Endothelial cell of umbilical vein (primary cell): ENCODE data around the gene FBXO21. TPM values are rescaled to one million over a fixed set of nuclear protein-coding genes. Genes with fewer than 3 reads are reported as not detected.

Experiments used
- BruUV-seq: library from RNA; stranded (reverse); fragments of 400-500 nt; replicated peaks from 2 replicates; lab custom pipeline; 2021; lab: Mats Ljungman, UMichigan
- CTCF ChIA-PET: fragments of 300-600, 350-600 bp; sonication (Branson Sonifier 250); formaldehyde crosslinking; loops from one replicate; lab custom pipeline; 2021; ENCODE audit warnings: antibody characterized with exemption, inconsistent platforms; lab: Charles Lee
- POLR2A ChIA-PET: fragments of 300-600, 350-600 bp; sonication (Branson Sonifier 250); formaldehyde crosslinking; loops from one replicate; lab custom pipeline; 2021; ENCODE audit warnings: antibody characterized with exemption, inconsistent platforms; lab: Charles Lee
- DNase-seq: peaks from one replicate; pipeline ENCODE4 v3.0.0-alpha.2; 2011; ENCODE audit warnings: low read depth, low spot score
- FAIRE-seq: peaks from 2 replicates; lab custom pipeline; 2011; peaks lifted over from hg19 to GRCh38; lab: Jason Lieb, UNC
- H2AFZ ChIP-seq: 2 replicates; pipeline ENCODE4 v1.6.0; 2012; ENCODE audit warnings: low read depth, low read length, control low read depth, inconsistent platforms
- H3K27ac ChIP-seq: 2 replicates; pipeline ENCODE4 v1.5.1; 2011; ENCODE audit warnings: low read depth, mild to moderate bottlenecking, control low read depth, low read length, moderate library complexity; ENCODE audit not compliant: insufficient read depth
- H3K27me3 ChIP-seq, 2 experiments: 2 replicates each; pipeline versions ENCODE4 v1.6.0 to v1.6.1; 2011; ENCODE audit warnings: low read length in 2 of 2, mixed read lengths in 1 of 2; ENCODE audit not compliant: control insufficient read depth in 2 of 2, insufficient read depth in 2 of 2
- H3K36me3 ChIP-seq, 2 experiments: 2 replicates in 1 of 2; 3 replicates in 1 of 2; pipeline ENCODE4 v1.5.1; 2011; ENCODE audit warnings: low read length in 2 of 2, mild to moderate bottlenecking in 1 of 2, moderate library complexity in 1 of 2; ENCODE audit not compliant: control insufficient read depth in 2 of 2, insufficient read depth in 2 of 2; ENCODE audit errors: extremely low read depth in 1 of 2
- H3K4me1 ChIP-seq: 3 replicates; pipeline ENCODE4 v1.5.1; 2011; ENCODE audit warnings: mild to moderate bottlenecking, low read length; ENCODE audit not compliant: control insufficient read depth, insufficient read depth; ENCODE audit errors: extremely low read depth
- H3K4me2 ChIP-seq: 2 replicates; pipeline ENCODE4 v1.6.1; 2011; ENCODE audit warnings: low read length, control low read depth, mixed read lengths; ENCODE audit not compliant: insufficient read depth
- H3K4me3 ChIP-seq, 3 experiments: fragments of 200-600 bp in 1 of 3; sonication (generic), shearing (Covaris generic) in 1 of 3; replicated peaks in 1 of 3; 2 replicates each; pipeline ENCODE4 v1.5.1; 2011 to 2016; ENCODE audit warnings: control low read depth in 3 of 3, low read length in 3 of 3, mild to moderate bottlenecking in 2 of 3, inconsistent platforms in 1 of 3, low read depth in 1 of 3, moderate library complexity in 1 of 3; ENCODE audit not compliant: insufficient read depth in 1 of 3
- H3K79me2 ChIP-seq: 2 replicates; pipeline ENCODE4 v1.6.0; 2012; ENCODE audit warnings: low read length, inconsistent platforms; ENCODE audit not compliant: control insufficient read depth, insufficient read depth
- H3K9ac ChIP-seq: replicated peaks from 2 replicates; pipeline ENCODE3; 2011; ENCODE audit warnings: low read length, control low read depth; ENCODE audit not compliant: insufficient read depth; ENCODE audit errors: extremely low read depth
- H3K9me1 ChIP-seq: replicated peaks from 3 replicates; pipeline ENCODE4 v1.6.0; 2011; ENCODE audit warnings: mild to moderate bottlenecking, low read length; ENCODE audit not compliant: control insufficient read depth, insufficient read depth; ENCODE audit errors: extremely low read depth
- H3K9me3 ChIP-seq: replicated peaks from 2 replicates; pipeline ENCODE4 v1.5.1; 2012; ENCODE audit warnings: low read length, inconsistent platforms; ENCODE audit not compliant: control insufficient read depth, insufficient read depth
- H4K20me1 ChIP-seq: replicated peaks from 2 replicates; pipeline ENCODE3; 2011; ENCODE audit warnings: mild to moderate bottlenecking, low read length; ENCODE audit not compliant: control insufficient read depth, insufficient read depth; ENCODE audit errors: extremely low read depth
- CTCF ChIP-seq, 2 donors: IDR thresholded peaks; 1 replicate in 1 of 2; 2 replicates in 1 of 2; pipeline ENCODE4 v1.5.1; 2011; ENCODE audit warnings: low read length in 2 of 2, mild to moderate bottlenecking in 2 of 2, moderate library complexity in 2 of 2, control low read depth in 1 of 2, inconsistent platforms in 1 of 2, low read depth in 1 of 2; ENCODE audit not compliant: insufficient read depth in 1 of 2; ENCODE audit errors: extremely low read depth in 1 of 2
- EZH2 ChIP-seq: IDR thresholded peaks from 2 replicates; pipeline ENCODE4 v1.6.1; 2012; ENCODE audit warnings: borderline replicate concordance, low read depth, mild to moderate bottlenecking, moderate library complexity, low read length, inconsistent platforms; ENCODE audit not compliant: severe bottlenecking
- FOS ChIP-seq: IDR thresholded peaks from 2 replicates; pipeline ENCODE4 v1.6.1; 2011; ENCODE audit warnings: mild to moderate bottlenecking, low read length, moderate library complexity, borderline replicate concordance; ENCODE audit not compliant: insufficient read depth
- GATA2 ChIP-seq: IDR thresholded peaks from 2 replicates; pipeline ENCODE4 v1.7.0; 2011; ENCODE audit warnings: low read depth, mild to moderate bottlenecking, moderate library complexity, mixed read lengths, low read length; ENCODE audit not compliant: insufficient read length, insufficient read depth
- JUN ChIP-seq: IDR thresholded peaks from 2 replicates; pipeline ENCODE4 v1.6.1; 2011; ENCODE audit warnings: borderline replicate concordance, low read depth; ENCODE audit not compliant: insufficient read length, insufficient read depth
- MYC ChIP-seq: IDR thresholded peaks from one replicate; pipeline ENCODE4 v1.6.1; 2011; ENCODE audit warnings: mild to moderate bottlenecking, low read depth, low read length
- POLR2A ChIP-seq: IDR thresholded peaks from 2 replicates; pipeline ENCODE4 v1.6.1; 2012; ENCODE audit warnings: low read depth, mild to moderate bottlenecking, control low read depth, low read length
- POLR2AphosphoS5 ChIP-seq: IDR thresholded peaks from 2 replicates; pipeline ENCODE4 v1.6.1; 2012; ENCODE audit warnings: low read depth, mild to moderate bottlenecking, control low read depth, low read length, moderate library complexity; ENCODE audit not compliant: insufficient read depth
- dilution Hi-C: fragments of 300-500 bp; cut with MboI; formaldehyde crosslinking; loops from one replicate; pipeline ENCODE4 v1.15.0; 2019; ENCODE audit warnings: low sequenced_read_pairs; ENCODE audit not compliant: extremely low pct_ligation_motif_present
- intact Hi-C: fragments of 100-400 bp; cut with micrococcal nuclease; formaldehyde crosslinking; loops from one replicate; pipeline ENCODE4 v1.10.0; 2022
- polyA plus RNA-seq, 4 experiments: library from polyadenylated mRNA; depleted of rRNA in 3 of 4; stranded (reverse) in 3 of 4; unstranded in 1 of 4; fragments of >200 nt; gene quantifications; 2 replicates each; pipeline versions ENCODE4 v1.2.1 to v1.2.3, GENCODE V29; 2011 to 2012; ENCODE audit warnings: missing spikeins in 1 of 4
- total RNA-seq: library from RNA; stranded (reverse); gene quantifications from 2 replicates; pipeline ENCODE4 v1.2.3, GENCODE V29; 2021
- TF ChIP-seq, protein P1 (sequence below): IDR thresholded peaks from 2 replicates; pipeline ENCODE4 v1.6.1; 2011; ENCODE audit not compliant: insufficient read depth, insufficient read length

Gene FBXO21
- total and polyA plus RNA-seq, 2 donors (not counting 3 experiments of a cell fraction or from before 2014, with no cell fraction given): 41.6 to 66.7 TPM

DNA sequence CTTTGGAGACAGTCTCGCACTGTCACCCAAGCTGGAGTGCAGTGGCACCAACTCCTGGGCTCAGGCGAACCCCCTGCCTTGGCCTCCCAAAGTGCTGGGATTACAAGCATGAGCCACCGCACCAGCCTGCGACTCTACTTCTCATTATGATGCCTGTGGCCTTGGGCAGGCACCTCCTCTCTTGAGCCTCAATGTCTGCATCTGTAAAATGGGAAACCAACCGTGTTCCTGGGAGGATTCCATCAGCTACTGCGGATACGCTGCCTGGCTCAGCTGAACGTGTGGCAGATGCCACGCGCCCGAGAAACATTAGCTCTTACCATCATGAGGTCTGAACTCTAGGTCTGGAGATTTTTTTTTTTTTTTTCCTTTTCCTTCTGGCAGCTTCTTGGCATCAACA is 96.8 kb downstream of the FBXO21 start:
- Histone ChIP-seq H3K9me1 (no peaks in the 10 kb centered on the region), H4K20me1 (no peaks in the 10 kb centered on the region), H2AFZ (no peak overlapping the region), H3K4me2 (no peak overlapping the region), H3K4me3 (no peak overlapping the region), H3K79me2 (no peaks in the 10 kb centered on the region), H3K4me1 (no peaks in the 10 kb centered on the region), H3K27ac (no peak overlapping the region), H3K9ac (no peak overlapping the region), H3K9me3 (no peaks in the 10 kb centered on the region), H3K36me3 (no peaks in the 10 kb centered on the region), H3K27me3 (peaks cover 18 to 23% of the 10 kb centered on the region in 2 experiments)
- CTCF ChIA-PET: no interaction called here
- FAIRE-seq (no peak), DNase-seq (no peak)
- POLR2A ChIA-PET: interaction anchor here (0.6 kb wide), 1 partner anchor 26 kb away, joined by 3 read pairs; no protein-coding TSS in a partner anchor
- dilution Hi-C loops: no loop called here
- BruUV-seq: no TSS peak
- intact Hi-C loops: no loop called here
- TF ChIP-seq FOS: no peak
- TF ChIP-seq POLR2A: no peak

DNA sequence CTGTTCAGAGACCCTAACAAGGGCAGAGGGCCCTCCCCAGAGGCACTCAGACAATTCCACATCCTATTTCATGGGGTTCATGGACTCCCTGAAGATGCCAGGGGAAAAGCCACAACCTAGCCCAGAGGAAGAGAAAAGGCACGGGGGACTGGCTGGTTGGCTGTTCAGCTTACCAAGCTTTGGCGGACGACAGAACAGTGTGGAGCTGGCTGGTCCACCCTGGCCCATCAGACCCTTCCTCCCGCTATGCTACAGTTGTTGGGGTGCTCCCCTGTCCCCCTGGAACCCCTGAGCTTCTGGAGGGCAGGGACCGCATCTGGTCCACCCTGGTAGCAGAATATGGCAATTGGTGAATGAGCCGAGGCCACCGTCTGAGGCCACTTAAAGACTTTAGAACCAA is 97.4 kb downstream of the FBXO21 start:
- Histone ChIP-seq H3K9me3 (no peaks in the 10 kb centered on the region), H4K20me1 (no peaks in the 10 kb centered on the region), H3K27ac (no peak overlapping the region), H2AFZ (no peak overlapping the region), H3K9ac (no peak overlapping the region), H3K36me3 (no peaks in the 10 kb centered on the region), H3K4me3 (no peak overlapping the region), H3K27me3 (peaks cover 13 to 18% of the 10 kb centered on the region in 2 experiments), H3K9me1 (no peaks in the 10 kb centered on the region), H3K4me1 (no peaks in the 10 kb centered on the region), H3K4me2 (no peak overlapping the region), H3K79me2 (no peaks in the 10 kb centered on the region)
- DNase-seq (no peak), FAIRE-seq (no peak)
- ChIA-PET POLR2A (interaction anchor here (0.6 kb wide), 1 partner anchor 26 kb away, joined by 3 read pairs; no protein-coding TSS in a partner anchor), CTCF (no interaction called here)
- intact Hi-C loops: no loop called here
- dilution Hi-C loops: no loop called here
- no peak for TF ChIP-seq POLR2AphosphoS5
- TF ChIP-seq GATA2: no peak
- TF ChIP-seq JUN: no peak
- TF ChIP-seq POLR2A: no peak
- TF ChIP-seq, protein P1, sequence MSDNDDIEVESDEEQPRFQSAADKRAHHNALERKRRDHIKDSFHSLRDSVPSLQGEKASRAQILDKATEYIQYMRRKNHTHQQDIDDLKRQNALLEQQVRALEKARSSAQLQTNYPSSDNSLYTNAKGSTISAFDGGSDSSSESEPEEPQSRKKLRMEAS: no peak
- no peak for TF ChIP-seq FOS
- no peak for TF ChIP-seq CTCF (IDR thresholded peaks at IDR 0.05; ENCODE audit: extremely low read depth in 1 of 2, insufficient read depth in 1 of 2, low read depth in 1 of 2, low read length in 2 of 2)
- TF ChIP-seq MYC: no peak
- TF ChIP-seq EZH2: no peak
- BruUV-seq: no TSS peak
